DMS79 treated with DMSO at 0.1 percent for 48 hours (cell line): ENCODE data around the gene PDE2A.

Experiments used
- DNase-seq: peaks from one replicate; lab custom pipeline; 2025; lab: John Stamatoyannopoulos, UW

PDE2A gene

DNA sequence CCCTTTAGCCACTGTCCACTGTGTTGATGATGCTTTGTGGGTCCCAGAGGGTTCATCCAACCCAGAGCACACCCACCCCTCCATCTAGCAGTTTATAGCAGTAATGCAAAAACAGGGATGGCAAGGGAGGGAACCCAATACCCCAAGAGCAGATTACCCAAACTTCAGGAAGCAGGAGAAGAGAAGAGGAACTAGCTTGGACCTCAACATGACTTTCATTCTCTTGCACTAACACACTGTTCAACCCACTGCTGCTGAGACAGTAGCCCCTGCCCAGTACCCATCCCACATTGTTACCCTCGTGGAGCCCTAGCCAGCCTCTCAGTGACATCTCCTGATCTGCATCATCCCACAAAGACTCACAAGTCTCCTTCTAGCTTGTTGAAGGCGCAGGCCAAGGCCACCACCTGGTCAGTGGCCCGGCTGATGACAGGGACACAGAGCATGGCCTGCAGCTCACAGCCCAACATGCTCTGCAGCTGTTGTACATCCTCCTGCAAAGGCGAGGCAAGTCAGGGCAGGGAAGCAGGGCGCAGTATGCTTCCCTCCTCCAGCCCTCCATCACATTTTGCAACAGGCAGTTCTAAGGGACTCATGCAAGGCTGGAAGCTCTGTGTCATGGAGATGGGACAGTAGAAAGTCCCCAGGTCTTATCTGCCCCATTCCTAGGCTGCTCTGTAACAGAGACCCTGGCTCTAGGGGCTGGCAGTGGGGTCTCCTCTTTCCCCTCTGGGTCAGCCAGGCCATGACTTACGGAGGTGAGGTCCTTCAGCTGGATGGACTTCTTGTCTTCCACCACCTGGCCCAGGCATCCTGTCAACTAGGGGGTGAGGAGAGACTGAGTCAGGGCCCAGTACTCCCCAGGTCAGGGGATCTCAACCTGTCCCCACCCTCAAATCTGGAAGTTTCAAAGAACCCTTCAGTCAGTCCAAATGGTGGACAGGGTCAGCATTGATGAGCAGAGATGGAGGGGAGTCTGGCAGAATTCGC lies 85.5 kb downstream of the PDE2A start:
- DNase-seq: no peak

DNA sequence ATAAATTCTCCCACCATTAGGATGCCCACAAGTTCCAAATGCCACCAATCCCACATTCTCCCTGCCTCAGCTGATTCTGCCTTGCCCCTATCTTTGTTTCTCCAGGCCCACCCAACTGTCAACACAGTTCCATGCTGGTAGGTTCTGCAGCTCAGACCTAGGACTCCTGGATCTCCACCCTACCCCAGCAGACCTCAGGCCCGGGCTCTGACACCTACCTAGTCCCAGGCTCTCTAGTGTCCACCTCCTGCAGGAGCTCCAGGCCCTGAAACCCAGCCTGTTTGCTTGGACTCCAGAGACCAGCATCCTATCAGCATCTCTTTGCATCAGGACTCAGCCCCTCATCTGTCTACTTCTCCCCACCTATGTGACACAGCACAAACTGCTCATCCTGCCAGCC lies 86.5 kb downstream of the PDE2A start:
- DNase-seq: no peak

DNA sequence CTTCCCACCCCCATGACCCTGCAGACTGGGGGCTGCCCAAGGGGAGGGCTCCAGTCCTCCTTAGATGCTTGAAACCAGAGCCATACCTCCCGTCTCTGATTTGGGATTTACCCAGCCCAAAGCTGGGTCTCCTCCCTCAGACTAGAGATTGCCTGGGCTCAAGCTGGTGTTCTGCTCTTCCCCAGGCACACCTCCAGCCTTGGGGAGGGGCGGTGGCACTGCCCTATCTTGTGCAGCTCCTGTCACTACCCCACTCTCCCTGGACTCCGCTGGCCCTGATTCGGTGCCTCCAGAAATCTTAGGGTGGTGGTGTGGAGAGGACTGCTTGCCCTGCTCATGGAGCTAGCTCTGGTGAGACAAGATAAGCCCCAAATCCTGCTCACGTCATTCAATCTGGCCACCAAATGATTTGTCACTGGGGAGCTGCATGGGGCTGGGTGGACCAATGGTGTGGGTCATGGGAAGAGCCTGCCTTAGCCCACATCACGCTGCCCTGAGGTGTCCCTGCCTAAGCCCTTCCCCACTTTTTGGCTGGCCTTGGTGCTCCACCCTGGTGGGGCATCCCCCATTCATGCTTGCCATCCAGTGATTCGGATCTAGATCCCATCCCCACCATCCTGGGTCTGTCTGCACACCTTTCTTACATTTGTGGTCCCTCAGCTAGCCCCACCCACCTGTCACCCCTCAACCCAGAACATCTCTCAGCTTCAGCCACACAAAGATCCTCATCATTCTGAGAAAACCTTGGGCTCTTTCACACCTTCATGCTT lies 87.7 kb downstream of the PDE2A start:
- DNase-seq: no peak

- DNase-seq: peak; percentile 75
Observed at GRCh38 chr11:72585762-72586311, 88.4 kb downstream of the PDE2A start.

DNA sequence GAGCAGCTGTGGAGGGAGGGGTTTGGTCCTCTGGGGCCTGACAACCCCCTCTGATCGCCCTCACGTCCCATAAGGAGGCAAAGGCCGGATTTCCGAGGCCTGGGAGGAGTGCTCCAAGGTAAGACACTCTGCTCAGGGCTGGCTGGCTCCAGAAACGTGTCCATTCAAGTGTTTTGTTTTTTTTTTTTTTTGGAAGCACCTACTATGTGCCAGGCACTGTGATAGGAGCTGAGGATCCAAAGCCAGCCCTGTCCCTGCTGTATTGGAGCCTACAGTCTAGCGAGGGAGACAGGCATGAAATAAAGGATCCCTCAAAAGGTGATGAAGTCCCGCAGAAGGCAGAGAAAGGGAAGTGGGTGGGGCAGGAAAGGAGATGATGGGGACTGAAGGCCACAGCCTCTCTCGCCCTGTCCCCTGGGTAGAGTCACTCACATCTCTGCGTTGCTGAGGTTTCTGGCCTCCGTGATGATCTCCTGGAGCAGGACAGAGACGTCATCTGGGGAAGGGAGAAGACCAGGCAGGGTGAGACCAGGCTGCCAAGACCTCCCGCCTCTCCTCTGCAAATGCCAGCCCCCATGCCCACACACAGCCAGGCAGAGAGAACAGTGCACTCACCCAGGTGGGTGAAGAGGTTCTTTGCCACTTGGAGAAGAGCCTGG lies 89.2 kb downstream of the PDE2A start:
- no peak for DNase-seq

- DNase-seq: no peak
Observed at GRCh38 chr11:72584293-72584938, 89.8 kb downstream of the PDE2A start.

DNA sequence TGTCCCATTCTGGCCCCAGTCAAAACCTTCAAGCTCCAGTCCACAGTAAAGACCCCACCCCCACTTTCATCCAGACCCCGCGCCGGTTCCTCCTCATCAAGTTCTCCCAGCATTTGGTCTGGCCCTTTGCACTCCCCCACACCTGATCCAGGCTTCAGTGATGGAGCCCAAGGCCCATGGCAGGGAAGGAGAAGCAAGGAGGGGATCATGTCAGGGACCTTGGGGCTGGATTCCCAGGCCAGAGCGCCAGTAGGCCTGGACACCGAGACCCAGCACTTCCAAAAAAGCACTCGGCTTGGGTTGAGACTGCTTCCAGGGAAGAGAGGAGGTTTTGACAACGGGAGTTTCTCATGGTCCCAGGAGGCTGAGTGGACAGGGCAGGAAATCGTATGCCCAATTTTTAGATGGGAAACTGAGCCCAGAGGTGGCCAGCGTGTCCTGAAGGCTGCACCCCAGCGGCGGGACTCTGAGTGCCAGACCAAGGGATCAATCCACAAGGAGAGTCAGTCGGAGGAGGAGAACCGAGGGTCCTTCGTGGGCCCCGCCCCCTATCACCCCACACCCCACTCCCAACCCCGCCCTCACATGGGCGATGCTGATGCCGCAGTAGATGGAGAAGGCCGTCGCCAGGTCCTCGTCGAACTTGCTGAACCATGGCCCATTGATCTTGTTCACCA lies 90.5 kb downstream of the PDE2A start:
- no peak for DNase-seq

- DNase-seq: no peak
Observed at GRCh38 chr11:72583177-72583553, 91.1 kb downstream of the PDE2A start.

DNA sequence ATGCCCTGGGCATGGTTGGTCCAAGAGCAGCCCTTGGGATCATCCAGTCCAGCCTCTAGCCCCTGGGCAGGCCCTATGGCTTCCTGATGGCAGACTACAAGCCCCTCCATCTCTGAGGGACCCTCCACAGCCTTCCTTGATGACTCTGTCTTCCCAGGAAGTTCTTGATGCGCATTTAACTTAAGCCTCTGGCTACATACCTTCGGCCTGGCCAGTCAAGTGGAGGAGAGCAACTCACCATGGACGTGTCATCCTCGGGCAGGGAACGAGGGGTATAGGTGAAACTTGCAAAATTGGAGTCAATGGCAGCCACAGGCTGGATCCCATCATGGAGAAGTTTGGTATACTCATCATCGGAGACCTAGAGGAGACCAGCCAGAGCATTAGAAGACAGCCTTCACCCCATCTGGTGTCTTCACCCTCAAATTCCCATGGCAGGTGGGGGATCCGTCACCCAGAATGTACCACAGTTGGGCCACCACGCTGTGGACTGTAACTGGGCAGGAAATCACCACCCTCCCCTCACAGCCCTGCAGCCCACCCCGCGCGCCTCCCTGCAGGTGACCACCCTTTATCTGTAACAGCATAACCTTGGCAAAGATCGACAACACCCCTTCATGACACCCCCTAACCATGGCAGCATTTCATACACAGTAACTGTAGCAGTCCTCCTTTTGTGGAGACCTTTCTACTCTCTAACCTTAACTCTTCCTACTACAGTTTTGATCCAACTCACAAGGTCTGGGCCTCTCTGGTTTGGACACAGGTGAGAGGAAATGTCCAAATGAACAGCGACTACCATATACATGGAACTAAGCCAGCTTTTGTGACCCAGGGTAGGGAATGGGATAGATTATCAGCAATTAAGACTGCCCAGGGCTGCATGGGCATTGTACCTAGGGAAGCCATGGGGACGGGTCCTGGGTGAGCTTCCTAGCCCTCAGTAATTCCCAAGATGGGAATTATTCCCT lies 91.7 kb downstream of the PDE2A start:
- DNase-seq: no peak

- DNase-seq: no peak
Observed at GRCh38 chr11:72581067-72581466, 93.2 kb downstream of the PDE2A start.

- DNase-seq: no peak
Observed at GRCh38 chr11:72580642-72580950, 93.6 kb downstream of the PDE2A start.

- no peak for DNase-seq
Observed at GRCh38 chr11:72579816-72580641, 94.2 kb downstream of the PDE2A start.

- DNase-seq: no peak
Observed at GRCh38 chr11:72578991-72579815, 95.0 kb downstream of the PDE2A start.

DNA sequence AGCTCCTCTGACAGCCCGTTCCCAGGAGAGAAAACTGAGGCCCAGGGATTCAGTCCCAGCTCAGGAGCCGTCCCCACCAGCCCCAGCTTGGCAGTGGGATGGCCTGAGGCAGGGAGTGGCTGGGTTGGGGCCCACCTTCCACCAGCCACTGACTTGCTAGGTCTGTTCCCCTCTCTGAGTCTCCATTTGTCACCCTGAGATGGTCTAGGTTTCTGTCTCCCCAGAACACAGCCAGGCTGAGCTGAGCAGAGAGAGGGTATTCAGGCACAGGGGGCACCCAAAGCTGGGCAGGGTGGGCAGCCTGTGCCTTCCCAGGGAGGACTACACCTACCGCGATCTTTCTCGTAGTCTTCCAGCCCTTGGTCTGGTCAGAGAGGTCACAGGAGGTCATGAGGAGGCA lies 95.7 kb downstream of the PDE2A start:
- no peak for DNase-seq

DNA sequence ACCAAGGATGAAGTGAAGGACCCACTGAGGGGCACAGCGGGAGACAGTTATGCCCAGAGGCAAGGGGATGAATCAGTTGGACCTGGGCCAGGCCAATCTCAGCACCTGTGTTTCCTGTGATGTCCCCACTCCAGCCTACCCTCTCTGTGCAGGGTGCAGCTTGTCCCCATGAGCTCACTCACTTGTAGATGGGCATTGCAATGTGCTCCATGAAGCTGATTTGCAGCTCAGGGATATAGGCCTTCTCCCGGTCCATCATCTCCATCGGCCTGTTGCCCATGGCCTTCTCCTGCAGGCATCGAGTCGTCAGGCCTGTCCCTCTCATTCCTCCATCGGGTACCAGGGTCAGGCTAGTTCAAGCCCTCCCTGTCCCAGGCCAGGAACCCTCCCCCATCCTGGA lies 96.2 kb downstream of the PDE2A start:
- no peak for DNase-seq

DNA sequence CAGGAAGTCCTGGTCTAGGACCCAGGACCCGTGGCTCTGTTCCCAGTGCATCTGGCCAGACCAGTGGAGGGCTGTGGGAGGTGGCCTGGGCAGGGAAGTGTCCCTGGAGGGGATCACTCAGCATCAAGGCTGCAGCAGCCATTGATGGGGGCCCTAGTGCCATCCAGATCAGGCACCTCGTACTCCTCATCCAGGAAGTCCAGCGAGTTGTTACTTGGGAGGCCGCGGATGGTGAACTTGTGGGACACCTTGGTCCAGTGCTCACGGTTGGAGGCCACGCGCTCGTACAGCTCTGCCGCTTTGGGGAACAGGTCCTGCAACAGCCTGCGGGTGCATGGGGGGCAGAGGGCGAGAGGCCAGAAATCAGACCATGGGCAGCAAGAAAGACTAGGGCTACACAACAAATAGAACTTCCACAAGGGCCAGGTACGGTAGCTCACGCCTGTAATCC lies 96.9 kb downstream of the PDE2A start:
- no peak for DNase-seq

DNA sequence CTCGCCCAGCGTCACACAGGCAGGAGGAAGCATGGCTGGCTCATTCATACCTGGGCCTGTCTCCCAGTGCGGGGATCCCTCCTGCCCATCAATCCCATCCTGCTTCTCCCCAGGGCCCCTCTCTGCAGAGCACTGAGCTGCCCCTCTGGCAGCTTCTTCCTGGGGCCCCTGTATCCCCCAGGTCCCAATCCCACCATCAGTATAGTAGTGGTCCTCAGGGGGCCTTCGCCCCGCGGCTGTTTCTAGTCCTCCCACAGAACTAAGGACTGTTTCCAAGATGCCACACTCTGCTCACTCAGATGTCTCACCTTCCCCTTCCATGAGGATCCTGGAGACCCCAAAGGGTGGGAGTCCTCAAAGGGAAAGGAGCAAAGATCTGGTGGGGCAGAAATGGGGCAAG lies 97.6 kb downstream of the PDE2A start:
- DNase-seq: no peak

- no peak for DNase-seq
Observed at GRCh38 chr11:72576243-72576595, 98.0 kb downstream of the PDE2A start.
